ENCODE results near the gene CCNT2. TPM values are rescaled to one million over a fixed set of nuclear protein-coding genes. Genes with fewer than 3 reads are reported as not detected.
A peak's percentile ranks its signal among the peaks of the same experiment; 100 is the strongest.

CCNT2 gene
- total and polyA plus RNA-seq, 2 experiments from 2014 or later: 15.5 to 15.7 TPM

DNA sequence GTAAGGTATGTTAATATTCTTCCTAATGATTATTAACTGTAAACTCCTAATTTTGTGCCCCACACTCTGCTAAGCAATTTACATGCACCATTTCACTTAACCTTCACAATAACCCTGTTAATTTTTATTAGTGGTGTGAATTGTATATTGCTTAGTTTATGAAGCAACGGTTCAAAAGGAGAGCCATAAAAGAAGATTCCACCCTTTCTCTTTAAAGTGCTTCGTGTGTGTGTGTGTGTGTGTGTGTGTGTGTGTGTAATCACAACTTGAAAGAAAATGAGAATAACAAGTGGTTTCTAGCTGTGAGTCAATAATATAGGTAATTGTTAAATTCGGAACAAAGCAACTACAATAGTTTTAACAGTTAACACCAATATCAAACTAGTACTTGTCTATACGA lies 60.6 kb downstream of the CCNT2 start:
- no peak for TF ChIP-seq EZH2phosphoT487 (IDR thresholded peaks at IDR 0.05; ENCODE audit: insufficient read depth, low read depth)
- TF ChIP-seq EZH2 (IDR thresholded peaks at IDR 0.05; ENCODE audit: insufficient read depth, poor library complexity, severe bottlenecking): no peak
- in situ Hi-C loops (cut with MboI): no loop called here
- 38 to 42% methylated on average over 4 of the region's 4 CpGs for WGBS, 2 experiments (ENCODE audit: low coverage in 1 of 2, low lambda C conversion rate in 2 of 2, missing lambda C conversion rate in 2 of 2)
- Histone ChIP-seq H4K20me1 (ENCODE audit: insufficient read depth) (no peaks in the 10 kb centered on the region), H3K4me3 (no peak overlapping the region), H2AFZ (no peak overlapping the region), H3K9me3 (ENCODE audit: low read depth) (no peaks in the 10 kb centered on the region), H3K36me3 (ENCODE audit: low read depth) (no peaks in the 10 kb centered on the region), H3K4me2 (ENCODE audit: unreplicated experiment) (no peak overlapping the region), H3K79me2 (ENCODE audit: insufficient read depth) (no peaks in the 10 kb centered on the region), H3K9ac (no peak overlapping the region), H3K27ac (no peak overlapping the region), H3K9me2 (ENCODE audit: insufficient read depth) (no peaks in the 10 kb centered on the region), H3F3A (ENCODE audit: insufficient read depth) (no peaks in the 10 kb centered on the region), H3K27me3 (replicated peaks; ENCODE audit: insufficient read depth) (no peaks in the 10 kb centered on the region), H3K4me1 (ENCODE audit: insufficient read depth) (no peaks in the 10 kb centered on the region)
- no peak for DNase-seq

DNA sequence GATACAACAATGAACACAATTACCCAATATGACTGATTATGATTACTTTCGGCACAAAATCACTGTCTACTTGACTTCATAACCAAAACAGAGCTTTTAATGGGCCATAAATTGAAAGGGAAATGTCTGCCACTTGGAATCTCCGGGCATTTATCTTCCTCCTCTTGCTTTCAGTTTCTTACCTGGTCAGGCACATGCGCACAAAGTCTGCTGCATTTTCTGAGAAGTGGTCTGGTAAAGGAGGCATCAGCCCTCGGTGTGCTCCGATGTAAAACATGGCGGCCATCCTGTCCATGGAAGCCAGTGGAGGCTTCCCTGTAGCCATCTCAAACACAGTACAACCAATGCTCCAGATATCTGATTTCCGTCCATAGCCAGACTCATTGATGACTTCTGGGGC lies 62.0 kb downstream of the CCNT2 start:
- H3K27ac ChIP-seq: no peak overlapping the region
- no peaks in the 10 kb centered on the region for H3K36me3 ChIP-seq (ENCODE audit: low read depth)
- H3K27me3 ChIP-seq (replicated peaks; ENCODE audit: insufficient read depth): 0 out of 2 replicates have a peak, but pooled peaks cover under 1% of the 10 kb centered on the region
- in situ Hi-C loops (cut with MboI): no loop called here
- no peaks in the 10 kb centered on the region for H3K9me3 ChIP-seq (ENCODE audit: low read depth)
- H3K79me2 ChIP-seq (ENCODE audit: insufficient read depth): no peaks in the 10 kb centered on the region
- H3K4me3 ChIP-seq: no peak overlapping the region
- no peak overlapping the region for H3K9ac ChIP-seq
- no peak for TF ChIP-seq EZH2 (IDR thresholded peaks at IDR 0.05; ENCODE audit: insufficient read depth, poor library complexity, severe bottlenecking)
- no peaks in the 10 kb centered on the region for H4K20me1 ChIP-seq (ENCODE audit: insufficient read depth)
- H3K9me2 ChIP-seq (ENCODE audit: insufficient read depth): no peaks in the 10 kb centered on the region
- no peak overlapping the region for H2AFZ ChIP-seq
- no peaks in the 10 kb centered on the region for H3F3A ChIP-seq (ENCODE audit: insufficient read depth)
- WGBS, 2 experiments (ENCODE audit: low coverage in 1 of 2, low lambda C conversion rate in 2 of 2, missing lambda C conversion rate in 2 of 2): 66 to 68% methylated on average over 7 of the region's 7 CpGs
- no peak overlapping the region for H3K4me2 ChIP-seq (ENCODE audit: unreplicated experiment)
- DNase-seq: no peak
- H3K4me1 ChIP-seq (ENCODE audit: insufficient read depth): no peaks in the 10 kb centered on the region

DNA sequence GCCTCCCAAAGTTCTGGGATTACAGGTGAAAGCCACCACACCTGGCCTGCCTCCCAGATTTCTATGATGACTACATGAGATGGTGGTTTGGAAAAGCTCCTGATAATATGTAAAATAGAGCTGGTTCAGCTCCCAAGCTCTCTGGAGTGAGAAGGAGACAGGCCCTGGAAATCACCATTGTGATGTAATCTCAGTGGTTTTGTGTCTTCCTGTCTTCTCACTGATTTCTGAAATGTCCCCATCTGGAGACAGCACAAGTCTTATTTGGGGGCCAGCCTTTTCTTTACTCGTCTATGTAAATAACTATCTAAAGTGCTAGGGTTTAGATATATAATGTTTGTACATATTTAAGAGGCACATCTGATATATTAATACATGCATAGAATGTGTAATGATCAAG lies 64.0 kb downstream of the CCNT2 start:
- WGBS, 2 experiments (ENCODE audit: low coverage in 1 of 2, low lambda C conversion rate in 2 of 2, missing lambda C conversion rate in 2 of 2): 11% methylated on average over 1 of the region's 1 CpG
- Histone ChIP-seq H3K9me2 (ENCODE audit: insufficient read depth) (no peaks in the 10 kb centered on the region), H3K27me3 (replicated peaks; ENCODE audit: insufficient read depth) (peaks cover 11% of the 10 kb centered on the region)

DNA sequence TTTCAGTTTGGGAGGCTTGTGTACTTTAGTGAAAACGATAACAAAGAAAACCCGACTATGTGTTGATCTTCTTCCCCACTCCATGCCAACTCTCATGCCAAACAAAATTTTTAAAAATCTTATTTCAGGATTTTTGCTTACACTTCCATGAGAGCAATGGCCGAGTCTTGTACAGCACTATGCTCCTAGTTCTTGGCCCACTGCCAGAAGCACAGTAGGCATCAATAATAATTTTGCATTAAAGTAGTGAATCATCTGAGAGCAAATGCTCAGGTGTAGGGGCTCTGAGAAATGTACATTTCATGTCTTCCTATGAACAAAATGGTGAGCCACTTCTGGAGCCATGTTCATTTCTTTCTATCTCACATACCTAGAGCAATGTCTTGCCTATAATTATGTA lies 66.4 kb downstream of the CCNT2 start:
- no peak for DNase-seq
- no peaks in the 10 kb centered on the region for H3K4me1 ChIP-seq (ENCODE audit: insufficient read depth)
- H3K36me3 ChIP-seq (ENCODE audit: low read depth): no peaks in the 10 kb centered on the region
- H4K20me1 ChIP-seq (ENCODE audit: insufficient read depth): no peaks in the 10 kb centered on the region
- H3K79me2 ChIP-seq (ENCODE audit: insufficient read depth): no peaks in the 10 kb centered on the region
- H3K27me3 ChIP-seq (replicated peaks; ENCODE audit: insufficient read depth): peaks cover 14% of the 10 kb centered on the region
- H2AFZ ChIP-seq: no peak overlapping the region
- WGBS, 2 experiments (ENCODE audit: low coverage in 1 of 2, low lambda C conversion rate in 2 of 2, missing lambda C conversion rate in 2 of 2): 43 to 50% methylated on average over 3 of the region's 3 CpGs
- in situ Hi-C loops (cut with MboI): no loop called here
- H3K9me2 ChIP-seq (ENCODE audit: insufficient read depth): no peaks in the 10 kb centered on the region
- no peaks in the 10 kb centered on the region for H3K9me3 ChIP-seq (ENCODE audit: low read depth)
- H3K27ac ChIP-seq: no peak overlapping the region
- no peaks in the 10 kb centered on the region for H3F3A ChIP-seq (ENCODE audit: insufficient read depth)
- TF ChIP-seq EZH2 (IDR thresholded peaks at IDR 0.05; ENCODE audit: insufficient read depth, poor library complexity, severe bottlenecking) (no peak), EZH2phosphoT487 (IDR thresholded peaks at IDR 0.05; ENCODE audit: insufficient read depth, low read depth) (no peak)
- no peak overlapping the region for H3K4me2 ChIP-seq (ENCODE audit: unreplicated experiment)
- no peak overlapping the region for H3K4me3 ChIP-seq
- H3K9ac ChIP-seq: no peak overlapping the region

More for the DNA sequence above, 64.0 kb downstream of the CCNT2 start:
- Histone ChIP-seq H3K4me1 (ENCODE audit: insufficient read depth) (no peaks in the 10 kb centered on the region), H4K20me1 (ENCODE audit: insufficient read depth) (no peaks in the 10 kb centered on the region), H3K36me3 (ENCODE audit: low read depth) (no peaks in the 10 kb centered on the region), H3K9ac (no peak overlapping the region), H3K79me2 (ENCODE audit: insufficient read depth) (no peaks in the 10 kb centered on the region), H3F3A (ENCODE audit: insufficient read depth) (no peaks in the 10 kb centered on the region), H3K4me3 (no peak overlapping the region), H2AFZ (no peak overlapping the region), H3K9me3 (ENCODE audit: low read depth) (no peaks in the 10 kb centered on the region), H3K4me2 (ENCODE audit: unreplicated experiment) (no peak overlapping the region), H3K27ac (no peak overlapping the region)
- TF ChIP-seq EZH2phosphoT487 (IDR thresholded peaks at IDR 0.05; ENCODE audit: insufficient read depth, low read depth): no peak
- TF ChIP-seq EZH2 (IDR thresholded peaks at IDR 0.05; ENCODE audit: insufficient read depth, poor library complexity, severe bottlenecking): no peak
- in situ Hi-C loops (cut with MboI): no loop called here
- DNase-seq: no peak

DNA sequence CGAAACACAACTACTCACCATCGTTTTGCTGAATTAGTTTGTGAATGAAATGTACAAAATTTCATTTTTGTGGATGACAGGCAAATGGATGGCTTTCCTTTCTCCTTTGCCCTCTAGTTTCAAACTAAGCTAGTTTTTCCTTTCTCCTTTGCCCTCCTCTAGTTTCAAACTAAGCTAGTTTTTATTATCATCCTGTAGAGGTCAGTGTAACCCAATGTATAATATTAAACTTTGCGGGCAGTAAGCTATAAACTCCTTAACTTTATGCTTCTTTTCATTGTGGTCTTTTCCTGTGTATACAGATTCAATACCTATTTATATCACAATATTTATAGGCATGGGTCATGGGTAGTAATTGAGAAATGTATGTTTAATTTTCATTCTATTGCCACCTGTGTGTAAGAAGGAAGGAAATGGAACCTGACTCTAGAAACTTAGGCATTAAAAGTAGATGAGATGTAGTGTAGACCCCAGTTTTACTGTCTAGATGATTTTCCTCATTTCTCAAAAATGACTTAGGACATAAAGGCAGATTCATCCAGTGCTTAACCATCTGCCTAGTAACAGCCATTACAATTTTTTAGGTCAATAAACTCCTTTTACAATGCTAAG lies 70.5 kb downstream of the CCNT2 start:
- H3K9me2 ChIP-seq (ENCODE audit: insufficient read depth): no peaks in the 10 kb centered on the region
- H3K4me2 ChIP-seq (ENCODE audit: unreplicated experiment): no peak overlapping the region
- H3K36me3 ChIP-seq (ENCODE audit: low read depth): no peaks in the 10 kb centered on the region
- in situ Hi-C loops (cut with MboI): no loop called here
- H4K20me1 ChIP-seq (ENCODE audit: insufficient read depth): no peaks in the 10 kb centered on the region
- 23 to 32% methylated on average over 3 of the region's 3 CpGs for WGBS, 2 experiments (ENCODE audit: low coverage in 1 of 2, low lambda C conversion rate in 2 of 2, missing lambda C conversion rate in 2 of 2)
- H3K27me3 ChIP-seq (replicated peaks; ENCODE audit: insufficient read depth): peaks cover 14% of the 10 kb centered on the region
- DNase-seq: peak; percentile 53
- TF ChIP-seq EZH2 (IDR thresholded peaks at IDR 0.05; ENCODE audit: insufficient read depth, poor library complexity, severe bottlenecking) (no peak), EZH2phosphoT487 (IDR thresholded peaks at IDR 0.05; ENCODE audit: insufficient read depth, low read depth) (no peak)
- H3K4me1 ChIP-seq (ENCODE audit: insufficient read depth): no peaks in the 10 kb centered on the region
- H3K4me3 ChIP-seq: no peak overlapping the region
- H3K9me3 ChIP-seq (ENCODE audit: low read depth): no peaks in the 10 kb centered on the region
- H3K27ac ChIP-seq: no peak overlapping the region
- H2AFZ ChIP-seq: no peak overlapping the region
- no peaks in the 10 kb centered on the region for H3F3A ChIP-seq (ENCODE audit: insufficient read depth)
- no peak overlapping the region for H3K9ac ChIP-seq
- H3K79me2 ChIP-seq (ENCODE audit: insufficient read depth): no peaks in the 10 kb centered on the region
